ES-I3 (cell line): ENCODE results near the gene KDM2A.

ENCODE experiments used
- H3K36me3 ChIP-seq: 2 replicates; pipeline ENCODE4 v1.6.1; 2013; ENCODE audit warnings: mild to moderate bottlenecking, low read length, control low read depth, moderate library complexity; ENCODE audit not compliant: insufficient read depth
- H3K4me1 ChIP-seq: 2 replicates; pipeline ENCODE4 v1.6.1; 2013; ENCODE audit warnings: mild to moderate bottlenecking, control low read depth, low read length; ENCODE audit not compliant: insufficient read depth
- H3K9ac ChIP-seq: 2 replicates; pipeline ENCODE4 v1.6.1; 2013; ENCODE audit warnings: low read depth, mild to moderate bottlenecking, low read length, moderate library complexity
- H3K9me3 ChIP-seq: 2 replicates; pipeline ENCODE4 v1.6.1; 2013; ENCODE audit warnings: mild to moderate bottlenecking, low read length, moderate library complexity; ENCODE audit not compliant: control insufficient read depth, insufficient read depth

Gene KDM2A

DNA sequence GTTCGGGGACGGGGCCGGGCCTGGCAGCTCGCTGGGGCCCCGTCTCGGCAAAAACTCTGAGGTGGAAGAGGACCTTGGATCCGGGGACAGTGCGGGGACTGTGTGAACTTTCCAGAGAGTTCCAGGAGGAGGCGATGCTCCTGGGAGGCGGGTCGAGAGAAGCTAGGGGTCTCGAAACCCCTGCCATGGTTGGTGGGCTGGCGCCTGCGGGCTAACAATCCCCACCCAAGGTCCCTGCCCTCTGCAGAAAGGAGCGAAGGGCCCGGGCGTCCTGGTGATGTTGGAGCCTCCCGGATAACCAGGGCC is 142.5 kb downstream of the KDM2A start:
- H3K9ac ChIP-seq: peak overlapping the region; percentile 66
- no peaks in the 10 kb centered on the region for H3K9me3 ChIP-seq
- no peaks in the 10 kb centered on the region for H3K4me1 ChIP-seq
- no peaks in the 10 kb centered on the region for H3K36me3 ChIP-seq

DNA sequence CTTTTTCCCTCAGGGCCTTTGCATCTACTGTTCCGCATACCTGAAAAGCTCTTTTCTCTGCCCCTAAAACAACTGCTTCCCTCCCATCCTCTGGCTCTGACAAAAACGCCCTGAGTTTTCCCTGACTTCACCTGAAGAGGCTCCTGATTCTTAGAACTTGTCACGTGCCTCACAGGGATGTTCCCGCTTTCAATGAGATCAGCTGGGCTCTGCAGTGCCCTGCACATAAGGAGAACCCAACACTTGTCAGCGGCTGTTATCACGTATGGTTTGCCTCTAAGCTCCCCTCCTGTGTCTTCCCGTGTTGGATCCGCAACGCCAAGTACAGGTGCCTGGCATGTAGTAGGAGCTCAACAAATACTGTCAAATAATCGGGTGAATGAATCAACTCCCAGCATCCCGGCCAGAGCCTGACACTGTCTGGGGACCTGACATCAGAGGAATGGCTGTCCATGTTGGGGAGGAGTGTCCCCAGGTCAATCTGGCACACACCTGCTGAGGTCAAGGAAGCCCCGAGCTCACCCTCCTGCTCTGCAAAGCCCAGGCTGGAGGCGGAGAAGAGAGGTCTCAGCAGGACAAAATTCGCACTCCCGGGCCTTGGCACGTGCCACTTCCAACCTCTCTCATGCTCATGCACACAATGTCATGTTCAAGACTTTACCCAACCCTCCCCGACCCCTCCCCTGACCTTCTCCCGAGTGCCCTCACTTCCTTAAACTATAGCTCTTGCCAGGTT is 143.1 kb downstream of the KDM2A start:
- no peaks in the 10 kb centered on the region for H3K9me3 ChIP-seq
- H3K9ac ChIP-seq: peak overlapping the region; percentile 66
- H3K4me1 ChIP-seq: no peaks in the 10 kb centered on the region
- H3K36me3 ChIP-seq: no peaks in the 10 kb centered on the region

DNA sequence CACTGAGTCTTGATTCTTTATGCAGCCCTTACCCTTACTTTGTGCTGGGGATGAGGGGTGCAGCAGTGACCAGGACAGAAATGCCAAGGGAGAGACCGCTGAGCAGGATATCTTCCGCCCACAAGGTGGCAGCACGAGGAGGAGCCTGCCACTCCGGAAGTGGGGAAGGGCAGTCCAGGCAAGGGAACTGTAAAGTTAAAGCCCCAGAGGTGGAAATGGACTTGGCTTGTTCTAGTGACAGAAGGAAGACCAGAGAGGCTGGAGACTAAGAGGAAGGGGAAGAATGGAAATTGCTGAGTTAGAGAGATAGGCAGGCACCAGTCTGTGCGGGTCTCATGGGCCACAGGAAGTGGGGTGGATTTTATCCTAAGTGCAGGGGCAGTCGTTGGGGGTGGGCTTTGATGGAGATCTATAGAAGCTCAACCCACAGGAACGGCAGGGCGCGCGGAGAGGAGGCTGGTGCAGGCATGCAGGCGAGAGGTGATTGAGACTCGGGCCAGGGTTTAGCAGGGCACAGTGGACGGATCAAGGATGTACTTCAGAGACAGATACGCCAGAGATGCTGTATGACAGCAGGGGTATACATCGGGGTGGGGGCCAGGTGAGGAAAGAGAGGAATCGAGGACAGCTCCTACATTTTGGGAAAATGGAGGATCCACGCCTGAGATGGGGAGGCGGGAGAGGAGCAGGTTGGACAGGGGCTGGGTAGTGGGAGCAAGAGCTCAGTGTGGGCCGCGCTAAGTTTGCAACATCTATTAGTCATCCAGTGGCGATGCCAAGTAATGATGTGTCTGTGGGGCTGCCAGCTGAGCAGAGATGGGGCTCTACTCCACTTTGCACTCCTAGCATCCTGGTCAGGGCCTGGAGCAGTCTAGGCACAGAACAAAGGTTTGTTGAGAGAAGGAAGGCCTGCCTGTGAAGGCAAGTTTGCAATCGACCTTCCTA is 143.9 kb downstream of the KDM2A start:
- no peaks in the 10 kb centered on the region for H3K4me1 ChIP-seq
- no peaks in the 10 kb centered on the region for H3K36me3 ChIP-seq
- H3K9me3 ChIP-seq: no peaks in the 10 kb centered on the region
- H3K9ac ChIP-seq: no peak overlapping the region

DNA sequence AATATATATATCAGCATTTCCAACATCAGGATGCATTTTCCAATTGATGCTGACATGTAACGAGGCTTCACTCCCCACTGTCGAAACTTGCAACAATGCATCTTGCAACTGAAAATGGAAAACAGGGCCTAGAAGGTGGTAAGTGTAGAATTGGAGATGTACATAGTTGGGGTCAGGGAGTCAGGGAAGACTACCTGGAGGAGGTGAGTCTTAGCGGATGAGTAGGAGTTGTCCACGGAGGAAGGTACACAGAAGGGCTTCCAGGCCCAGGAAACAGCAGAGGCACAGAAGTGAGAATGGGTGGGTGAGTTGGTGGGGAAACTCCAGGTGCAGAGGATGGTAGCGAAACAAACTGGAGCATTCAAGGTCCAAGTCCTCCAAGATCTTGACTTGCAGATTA is 145.2 kb downstream of the KDM2A start:
- H3K9me3 ChIP-seq: no peaks in the 10 kb centered on the region
- H3K36me3 ChIP-seq: no peaks in the 10 kb centered on the region
- no peak overlapping the region for H3K9ac ChIP-seq
- no peaks in the 10 kb centered on the region for H3K4me1 ChIP-seq

GRCh38 chr11:67264877-67265632 is 146.0 kb downstream of the KDM2A start:
- Histone ChIP-seq H3K4me1 (peaks cover 6% of the 10 kb centered on the region), H3K9ac (no peak overlapping the region)

GRCh38 chr11:67265633-67266448 is 146.8 kb downstream of the KDM2A start:
- no peaks in the 10 kb centered on the region for H3K9me3 ChIP-seq
- peaks cover 10% of the 10 kb centered on the region for H3K4me1 ChIP-seq
- H3K9ac ChIP-seq: peak overlapping the region; percentile 21; the same call in 1 of the 2 replicates
- H3K36me3 ChIP-seq: no peaks in the 10 kb centered on the region

More at GRCh38 chr11:67264877-67265632, 146.0 kb downstream of the KDM2A start:
- no peaks in the 10 kb centered on the region for H3K36me3 ChIP-seq
- no peaks in the 10 kb centered on the region for H3K9me3 ChIP-seq

GRCh38 chr11:67266449-67267187 is 147.6 kb downstream of the KDM2A start, which contains the start of gene GRK2:
TSS of gene GRK2 (plus strand) at chr11:67266473. CDS start at chr11:67266700, 227 bp downstream.
- H3K9me3 ChIP-seq: no peaks in the 10 kb centered on the region
- no peaks in the 10 kb centered on the region for H3K36me3 ChIP-seq
- peak within 1 kb of the TSS; percentile 52 for H3K9ac ChIP-seq
- peaks cover 17% of the 10 kb centered on the region for H3K4me1 ChIP-seq

DNA sequence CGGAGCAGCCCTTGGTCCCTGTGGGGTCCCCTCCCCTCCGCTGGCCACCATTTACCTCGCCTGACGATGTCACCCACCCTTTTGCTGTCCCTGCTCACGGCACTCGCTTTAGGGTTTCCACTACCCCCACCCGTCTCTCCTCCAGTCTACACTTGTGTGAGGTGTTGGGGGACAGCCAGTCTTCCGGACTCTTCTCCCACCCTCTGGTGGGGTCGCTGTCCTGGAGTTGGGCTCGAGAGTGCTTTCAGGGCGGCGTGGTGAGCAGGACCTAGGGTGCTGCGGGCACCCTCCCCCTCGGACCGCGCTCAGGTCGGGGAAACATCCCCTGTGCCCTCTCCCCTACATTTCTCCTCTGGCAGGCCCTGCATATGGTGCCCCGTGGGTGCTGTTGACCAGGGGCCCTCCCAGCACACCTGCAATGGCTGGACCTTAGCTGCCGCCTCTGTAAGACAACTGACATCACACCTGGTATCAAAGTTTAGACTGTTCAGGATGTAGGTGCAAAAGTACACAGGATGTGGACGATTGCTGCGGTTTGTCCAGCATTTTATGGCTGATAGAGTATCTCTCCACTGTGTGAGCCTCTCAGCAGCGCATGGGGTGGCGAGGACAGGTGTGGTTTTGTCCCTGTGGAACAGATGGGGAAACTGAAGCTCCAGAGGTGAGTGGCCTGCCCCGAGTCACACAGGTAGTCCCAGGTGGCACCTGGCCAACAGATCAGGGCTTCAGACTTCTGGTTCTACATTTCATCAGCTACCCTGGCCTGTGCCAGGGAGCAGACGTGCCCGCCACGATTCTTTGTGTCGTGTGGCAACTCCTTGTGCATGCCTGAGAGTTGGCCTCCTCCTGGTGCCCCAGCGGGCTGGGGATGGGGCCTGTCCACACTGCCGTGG is 148.4 kb downstream of the KDM2A start:
- H3K9me3 ChIP-seq: no peaks in the 10 kb centered on the region
- no peaks in the 10 kb centered on the region for H3K36me3 ChIP-seq
- H3K9ac ChIP-seq: peak overlapping the region; percentile 52
- H3K4me1 ChIP-seq: peaks cover 17% of the 10 kb centered on the region

GRCh38 chr11:67268081-67268961 is 149.3 kb downstream of the KDM2A start:
- H3K9ac ChIP-seq: no peak overlapping the region

DNA sequence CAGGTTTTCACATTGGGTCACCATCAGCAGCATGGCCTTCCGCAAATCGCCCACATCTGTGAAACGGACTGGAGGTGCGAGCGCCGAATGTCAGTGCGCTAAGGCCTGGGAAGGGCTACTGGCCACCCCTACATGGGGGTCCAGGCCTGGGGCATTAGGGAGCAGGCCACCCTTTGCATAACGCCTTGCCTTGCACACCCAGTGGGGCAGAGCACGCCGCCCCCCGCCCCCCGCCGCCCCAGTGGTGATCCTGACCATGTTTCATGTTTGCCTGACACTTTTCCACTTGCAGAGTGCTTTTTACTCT is 149.9 kb downstream of the KDM2A start:
- no peak overlapping the region for H3K9ac ChIP-seq
- peaks cover 17% of the 10 kb centered on the region for H3K4me1 ChIP-seq
- no peaks in the 10 kb centered on the region for H3K36me3 ChIP-seq
- no peaks in the 10 kb centered on the region for H3K9me3 ChIP-seq

More at GRCh38 chr11:67268081-67268961, 149.3 kb downstream of the KDM2A start:
- Histone ChIP-seq H3K36me3 (no peaks in the 10 kb centered on the region), H3K9me3 (no peaks in the 10 kb centered on the region), H3K4me1 (peaks cover 17% of the 10 kb centered on the region)

DNA sequence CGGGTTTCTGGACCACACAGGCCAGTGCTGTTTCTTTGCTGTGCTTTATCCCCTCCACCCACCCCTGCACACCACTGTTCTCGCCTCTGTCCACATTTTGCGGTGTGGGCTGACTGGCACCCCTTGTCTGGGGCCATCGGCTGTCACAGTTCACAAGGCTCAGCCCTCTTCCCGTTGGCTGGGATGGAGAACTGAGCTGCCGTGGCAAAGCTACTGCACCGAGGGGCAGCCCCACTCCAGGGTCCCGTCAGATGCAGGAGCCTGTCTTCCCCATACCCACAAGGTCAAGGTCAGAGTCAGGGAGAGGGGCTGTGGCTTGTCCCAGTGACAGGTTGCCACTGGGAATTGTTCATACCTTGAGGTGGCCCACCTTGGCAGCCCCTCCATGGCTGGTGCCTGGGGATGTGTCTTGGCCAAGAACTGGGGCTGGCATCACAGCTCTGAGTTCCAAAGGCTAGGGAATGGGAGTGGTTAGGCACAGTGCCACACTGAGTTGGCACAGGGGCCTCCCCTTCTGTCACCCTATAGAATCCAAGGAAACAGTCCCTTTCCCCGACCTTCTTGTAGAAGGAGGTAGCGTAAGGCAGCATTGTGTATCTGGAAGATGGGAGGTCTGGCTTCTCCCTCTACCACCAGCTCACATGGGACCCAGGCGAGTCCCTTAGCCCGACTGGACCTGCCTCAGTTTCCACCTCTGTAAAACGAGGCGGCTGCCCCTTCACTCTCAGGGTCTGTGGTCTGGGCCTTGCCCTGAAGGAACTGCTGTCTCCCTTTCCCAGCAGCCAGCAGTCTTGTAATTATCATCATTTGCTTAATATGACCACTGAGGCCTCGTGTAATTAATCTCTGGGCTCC is 150.6 kb downstream of the KDM2A start:
- Histone ChIP-seq H3K4me1 (peaks cover 17% of the 10 kb centered on the region), H3K9ac (peak overlapping the region; percentile 17), H3K36me3 (no peaks in the 10 kb centered on the region), H3K9me3 (no peaks in the 10 kb centered on the region)
